VCaP (cell line): ENCODE measurements around the gene DOK3.

Source experiments
- H3K27ac ChIP-seq: fragments of 450-650 bp; 2 replicates; pipeline ENCODE4 v1.5.1; 2017
- CTCF ChIP-seq: fragments of 450-650 bp; conservative IDR thresholded peaks from 2 replicates; pipeline ENCODE4 v1.5.1; 2017; ENCODE audit warnings: mild to moderate bottlenecking, moderate library complexity

Gene DOK3

DNA sequence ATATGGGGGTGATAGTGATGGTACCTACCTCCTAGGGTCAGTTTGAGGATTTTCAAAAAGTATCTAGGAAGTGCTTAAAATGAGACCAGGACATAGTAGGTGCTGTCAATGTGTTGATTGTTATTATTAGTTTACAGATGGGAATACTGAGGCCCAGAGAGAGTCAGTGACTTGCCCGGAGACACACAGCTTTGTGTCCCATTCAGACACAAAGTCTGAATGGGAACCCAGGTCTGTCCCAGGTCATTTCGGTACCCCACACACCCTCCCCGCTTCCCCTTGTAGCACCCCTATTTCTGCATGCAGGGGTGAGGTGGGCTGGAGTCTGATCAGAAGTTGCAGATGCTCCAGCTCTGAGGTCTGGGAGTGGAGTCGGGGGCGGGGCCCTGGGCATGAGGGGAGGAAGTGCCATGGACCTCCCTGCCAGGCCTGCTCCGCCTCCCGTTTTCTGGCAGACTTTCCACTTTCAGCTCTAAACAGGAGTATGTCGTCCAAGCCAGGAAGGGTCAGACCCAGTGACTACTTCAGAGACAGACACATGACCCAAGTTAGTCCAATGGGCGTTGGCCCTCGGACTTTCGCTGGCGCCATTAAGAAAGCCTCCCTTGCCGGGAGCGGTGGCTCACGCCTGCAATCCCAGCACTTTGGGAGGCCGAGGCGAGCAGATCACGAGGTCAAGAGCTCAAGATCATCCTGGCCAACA is 32.9 kb downstream of the DOK3 start:
- no peak overlapping the region for H3K27ac ChIP-seq
- TF ChIP-seq CTCF = no peak

- TF ChIP-seq CTCF = no peak
- no peak overlapping the region for H3K27ac ChIP-seq
Measured at GRCh38 chr5:177475563-177476427, 33.8 kb downstream of the DOK3 start.

DNA sequence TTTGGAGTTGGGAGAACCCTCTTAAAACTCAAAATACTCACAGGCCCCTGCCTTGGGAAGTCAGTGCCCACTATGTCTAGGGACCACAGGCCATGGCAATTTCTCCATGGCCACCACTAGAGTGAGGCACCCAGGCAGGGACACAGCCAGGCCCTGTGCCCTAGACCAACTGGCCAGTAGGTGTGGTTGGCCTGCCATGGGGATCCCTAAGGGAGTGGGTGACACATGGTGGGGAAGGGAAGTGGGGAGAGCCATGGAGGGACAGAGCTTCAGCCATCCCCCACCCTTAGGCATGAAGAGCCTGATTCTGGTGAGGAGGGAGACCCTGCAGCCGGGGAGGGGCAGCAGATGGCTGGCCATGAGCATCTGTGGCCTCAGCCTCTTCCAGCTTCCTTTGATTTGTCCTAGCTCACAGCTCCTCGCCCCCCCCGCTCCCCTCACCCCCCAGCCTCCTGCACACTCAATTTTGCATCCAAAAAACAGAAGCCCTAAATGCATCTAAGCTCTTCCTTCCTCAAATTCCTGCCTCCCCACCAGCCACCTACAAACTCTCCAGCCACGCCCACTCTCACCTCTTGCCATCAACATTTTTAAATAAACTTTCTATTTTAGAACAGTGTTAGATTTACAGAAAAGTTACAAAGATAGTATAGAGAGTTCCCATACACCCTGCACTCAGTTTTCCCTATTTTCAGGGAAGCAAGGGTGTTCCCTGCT is 34.6 kb downstream of the DOK3 start:
- TF ChIP-seq CTCF = no peak

DNA sequence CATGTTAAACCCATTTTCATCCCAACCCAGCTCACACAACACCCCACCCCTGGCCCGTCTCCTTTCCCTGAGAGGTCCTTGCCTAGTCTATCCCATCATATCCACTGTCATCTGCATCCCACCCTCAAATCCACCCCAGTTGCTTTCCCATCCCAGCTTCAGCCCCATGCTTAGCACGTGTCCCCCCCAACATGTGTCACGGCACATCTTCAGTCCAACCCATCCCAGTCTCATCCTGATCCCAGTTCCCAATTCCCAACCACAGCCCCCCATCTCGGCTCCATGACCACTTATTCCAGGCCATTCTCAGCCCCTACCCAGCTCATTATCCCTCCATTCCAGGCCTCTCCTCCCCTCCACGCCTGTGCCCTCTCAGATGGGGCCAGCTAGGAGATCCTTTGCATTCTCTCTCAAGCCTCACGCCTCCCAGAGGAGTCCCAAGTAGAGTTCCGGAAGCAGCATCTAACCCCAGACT is 35.6 kb downstream of the DOK3 start:
- peak overlapping the region; percentile 94; the same call in 1 of the 2 replicates for H3K27ac ChIP-seq
- no peak for TF ChIP-seq CTCF

More for the DNA sequence above, 34.6 kb downstream of the DOK3 start:
- H3K27ac ChIP-seq = no peak overlapping the region

DNA sequence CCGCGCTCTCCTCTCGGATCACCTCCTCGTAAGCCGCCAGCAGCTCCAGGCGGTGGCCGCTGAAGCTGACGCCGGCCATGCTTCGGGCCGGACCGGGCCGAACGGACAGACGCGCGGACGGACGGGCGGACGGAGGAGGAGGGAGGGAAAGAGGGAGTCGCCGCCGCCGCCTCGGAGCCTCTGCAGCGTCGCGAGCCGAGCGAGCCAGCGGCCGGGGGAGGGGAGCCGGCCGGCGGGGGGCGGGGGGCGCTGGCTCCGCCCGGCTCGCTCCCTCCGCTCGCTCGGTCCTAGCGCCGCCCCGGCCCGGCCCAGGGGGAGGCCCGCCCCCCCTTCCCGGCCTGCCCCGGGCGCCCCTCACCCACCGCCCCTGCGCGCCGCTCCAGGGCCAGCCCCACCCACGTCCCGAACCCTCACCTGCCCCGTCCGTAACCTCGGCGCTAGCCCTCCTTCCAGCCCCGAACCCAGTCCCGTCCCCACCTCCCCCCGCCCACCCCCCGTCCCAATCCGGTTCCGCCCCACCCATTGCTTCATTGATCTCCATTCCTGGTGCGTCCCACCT is 36.1 kb downstream of the DOK3 start, which contains the start of gene DBN1:
TSS of gene DBN1 (minus strand) at position 192 of the 559 bp plus-strand sequence. CDS start at position 79, 113 bp downstream.
- peak within 1 kb of the TSS; percentile 94 for H3K27ac ChIP-seq
- no peak for TF ChIP-seq CTCF

GRCh38 chr5:177472460-177473442 is 36.9 kb downstream of the DOK3 start:
- TF ChIP-seq CTCF = no peak
- H3K27ac ChIP-seq = peak overlapping the region; percentile 94
